ENCODE data around the gene C14orf39. TPM values are rescaled to one million over a fixed set of nuclear protein-coding genes. Genes with fewer than 3 reads are reported as not detected.

C14orf39 gene
- total and polyA plus RNA-seq, 2 of the 8 experiments (the other 6 are each of a cell fraction or from before 2014, with no cell fraction given) = 0.18 to 1.2 TPM

DNA sequence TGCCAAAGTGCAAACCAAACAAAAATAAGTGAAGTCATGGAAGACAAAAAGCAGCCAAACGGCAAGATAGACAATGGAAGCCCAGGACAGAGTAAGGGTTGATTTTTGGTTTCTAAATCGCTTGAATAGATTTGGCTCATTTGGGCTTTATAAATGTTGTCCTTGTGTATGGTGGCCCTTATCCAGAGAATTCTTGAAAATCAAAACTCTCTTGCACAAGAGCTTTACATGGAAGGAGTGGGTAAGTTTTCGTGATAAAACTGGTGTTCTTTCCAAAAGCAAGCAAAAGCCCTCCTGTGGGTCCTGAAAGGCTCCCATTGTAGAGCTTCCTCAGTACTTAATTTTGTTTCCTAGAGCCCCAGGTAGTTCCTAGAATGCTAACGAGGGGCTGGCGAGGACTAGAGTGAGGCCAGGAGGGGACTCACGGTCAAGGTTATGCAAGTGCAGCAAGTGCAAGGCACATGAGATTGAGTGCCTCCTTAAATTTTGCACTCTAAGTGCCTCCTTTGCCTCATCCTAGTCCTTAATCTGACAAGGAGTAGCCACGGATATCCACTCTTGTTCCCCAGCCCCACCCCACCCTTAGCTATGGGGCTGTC, 27.2 kb upstream of the C14orf39 start:
- Histone ChIP-seq H3K4me1 (replicated peaks in 1 of 4; ENCODE audit: control insufficient read depth in 3 of 4, insufficient read depth in 4 of 4, low read length in 3 of 4) (peaks cover 10 to 36% (median 21%) of the 10 kb centered on the region in 4 experiments), H2AK5ac (ENCODE audit: low read depth, low read length) (no peak overlapping the region), H3K79me1 (ENCODE audit: low read depth, low read length) (no peaks in the 10 kb centered on the region), H3K4ac (replicated peaks; ENCODE audit: insufficient read length, low read depth, low read length) (no peak overlapping the region), H3K56ac (replicated peaks; ENCODE audit: insufficient read length, low read depth, low read length) (no peak overlapping the region), H3K18ac (ENCODE audit: extremely low read depth, low read length) (no peak overlapping the region), H2BK15ac (ENCODE audit: low read length) (no peak overlapping the region), H2AFZ (ENCODE audit: low read length) (no peak overlapping the region), H3K9me3 (ENCODE audit: insufficient read depth in 2 of 2, low read depth in 1 of 2, low read length in 1 of 2) (no peaks in the 10 kb centered on the region), H3K9ac (replicated peaks in 1 of 4; ENCODE audit: extremely low read depth in 1 of 4, low read depth in 3 of 4, low read length in 3 of 4) (no peak overlapping the region), H3K14ac (ENCODE audit: insufficient read length) (no peak overlapping the region), H4K8ac (ENCODE audit: extremely low read depth, insufficient read depth, low read length) (no peak overlapping the region), H2BK120ac (replicated peaks; ENCODE audit: low read depth, low read length) (no peak overlapping the region), H2BK20ac (ENCODE audit: low read length) (no peak overlapping the region), H3K4me2 (ENCODE audit: insufficient read depth in 1 of 2, low read depth in 2 of 2, low read length in 2 of 2) (peak overlapping the region; percentile 3 to 23; a peak in 3 of 4 replicates), H4K20me1 (replicated peaks in 1 of 2; ENCODE audit: control insufficient read depth in 1 of 2, insufficient read depth in 2 of 2, low read length in 2 of 2) (peaks cover 0 to 14% of the 10 kb centered on the region in 2 experiments), H3K23me2 (ENCODE audit: low read depth, low read length) (peaks cover 21% of the 10 kb centered on the region), H2BK5ac (ENCODE audit: low read depth, low read length) (no peak overlapping the region), H4K5ac (ENCODE audit: insufficient read length, low read depth, low read length) (no peak overlapping the region), H3K27ac (ENCODE audit: low read depth, low read length) (no peak overlapping the region), H2BK12ac (ENCODE audit: low read depth, low read length) (no peak overlapping the region), H3K79me2 (ENCODE audit: control insufficient read depth in 1 of 2, insufficient read depth in 2 of 2, low read length in 2 of 2) (no peaks in the 10 kb centered on the region), H3K23ac (ENCODE audit: insufficient read length) (no peak overlapping the region), H3K27me3 (replicated peaks in 1 of 4; ENCODE audit: control insufficient read depth in 3 of 4, extremely low read depth in 1 of 4, insufficient read depth in 3 of 4, low read length in 3 of 4) (peaks cover 59 to 94% (median 85%) of the 10 kb centered on the region in 4 experiments), H3K4me3 (ENCODE audit: extremely low read depth in 1 of 4, insufficient read depth in 2 of 4, low read depth in 3 of 4, low read length in 4 of 4) (peak overlapping the region in 1 of 4 experiments; percentile 8; a peak in 1 of 8 replicates), H3K36me3 (ENCODE audit: control insufficient read depth in 2 of 4, insufficient read depth in 4 of 4, low read length in 3 of 4) (no peaks in the 10 kb centered on the region), H4K91ac (replicated peaks; ENCODE audit: insufficient read length, low read length) (no peak overlapping the region)
- TF ChIP-seq RNF2 (IDR thresholded peaks at IDR 0.05; ENCODE audit: borderline replicate concordance, low read depth, low read length, missing control alignments, poor library complexity, severe bottlenecking) (peak; percentile 82), RXRA (IDR thresholded peaks at IDR 0.05; ENCODE audit: insufficient read depth, low read depth, low read length) (no peak), EGR1 (IDR thresholded peaks at IDR 0.05; ENCODE audit: borderline replicate concordance, low read depth, low read length) (peak; percentile 51; the same call in 1 of the 2 replicates), GABPA (IDR thresholded peaks at IDR 0.05; ENCODE audit: borderline replicate concordance, insufficient read depth, low read length) (no peak), EZH2 (IDR thresholded peaks at IDR 0.05; ENCODE audit: low read depth, low read length, severe bottlenecking) (peak; percentile 7), CTBP2 (IDR thresholded peaks at IDR 0.05; ENCODE audit: borderline replicate concordance, insufficient read depth, insufficient read length, low read length) (peak; percentile 41)
- TF ChIP-seq, protein P1, sequence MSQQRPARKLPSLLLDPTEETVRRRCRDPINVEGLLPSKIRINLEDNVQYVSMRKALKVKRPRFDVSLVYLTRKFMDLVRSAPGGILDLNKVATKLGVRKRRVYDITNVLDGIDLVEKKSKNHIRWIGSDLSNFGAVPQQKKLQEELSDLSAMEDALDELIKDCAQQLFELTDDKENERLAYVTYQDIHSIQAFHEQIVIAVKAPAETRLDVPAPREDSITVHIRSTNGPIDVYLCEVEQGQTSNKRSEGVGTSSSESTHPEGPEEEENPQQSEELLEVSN (IDR thresholded peaks at IDR 0.05) = no peak
- POLR2A ChIA-PET (ENCODE audit: partially characterized antibody) = no interaction called here
- FAIRE-seq (peak; percentile 72), DNase-seq (ENCODE audit: low read depth in 1 of 2, low spot score in 2 of 2) (peak in 1 of 2 experiments; percentile 50)
- CTCF ChIA-PET (ENCODE audit: partially characterized antibody) = interaction anchor here (0.6 to 1.3 kb wide), 4 partner anchors 28 to 418 kb away, joined by 3 to 6 read pairs (median 3); no protein-coding TSS in a partner anchor
- 0% methylated on average over 7 of the region's 7 CpGs; no CpG with 5 or more reads in 1 of the 2 experiments for WGBS, 2 experiments (ENCODE audit: extremely low coverage in 1 of 2, insufficient coverage in 1 of 2, insufficient read length in 1 of 2, insufficient replicate concordance in 2 of 2, low coverage in 1 of 2, low lambda C conversion rate in 2 of 2, missing lambda C conversion rate in 1 of 2)

Data from H1 (cell line).